Measurements from ENCODE around the gene UBR2. TPM values are rescaled to one million over a fixed set of nuclear protein-coding genes. Genes with fewer than 3 reads are reported as not detected.
"Not testable (repeated sequence)": the region's sequence is repeated elsewhere in the genome, so short reads cannot be mapped to it uniquely, and the experiment has no call there.

UBR2 gene
- polyA plus RNA-seq, 1 donor: 36.2 TPM

DNA sequence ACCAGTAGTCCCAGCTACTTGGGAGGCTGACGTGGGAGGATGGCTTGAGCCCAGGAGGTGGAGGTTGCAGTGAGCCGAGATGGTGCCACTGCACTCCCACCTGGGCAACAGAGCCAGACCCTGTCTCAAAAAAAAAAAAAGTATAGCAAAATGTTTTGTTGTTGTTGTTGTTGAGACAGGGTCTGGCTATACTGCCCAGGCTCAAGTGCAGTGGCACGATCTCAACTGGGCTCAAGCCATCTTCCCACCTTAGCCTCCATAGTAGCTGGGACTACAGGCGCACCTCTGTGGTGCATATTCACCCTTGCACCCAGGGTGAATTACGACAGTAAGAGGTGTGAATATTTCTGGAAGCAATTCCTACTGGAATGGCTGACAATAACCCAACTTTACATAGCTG, 11.4 kb upstream of the UBR2 start:
- no peak for DNase-seq

- no peak for DNase-seq
Measured at GRCh38 chr6:42555477-42556457, 8.1 kb upstream of the UBR2 start.

DNA sequence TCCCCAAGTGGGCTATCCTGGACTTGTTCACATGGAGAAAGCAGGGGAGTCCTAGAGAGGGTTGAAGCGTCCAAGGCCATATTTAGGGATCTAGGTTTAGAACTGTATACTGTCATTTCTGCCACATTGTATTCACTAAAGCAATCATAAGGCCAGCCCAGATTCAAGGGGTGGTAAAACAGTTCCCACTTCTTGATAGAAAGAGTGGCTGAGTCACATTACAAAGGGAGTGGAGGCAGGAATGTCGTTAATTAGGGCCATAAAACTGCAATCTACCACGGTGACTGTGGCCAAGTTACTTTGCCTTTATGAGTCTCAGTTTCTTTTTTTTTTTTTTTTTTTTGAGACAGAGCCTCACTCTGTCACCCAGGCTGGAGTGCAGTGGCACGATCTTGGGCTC, 7.4 kb upstream of the UBR2 start:
- DNase-seq: no peak

GRCh38 chr6:42559276-42559675, 4.6 kb upstream of the UBR2 start:
- DNase-seq: not testable (repeated sequence)

GRCh38 chr6:42561986-42562385, 1.8 kb upstream of the UBR2 start:
- DNase-seq: no peak

DNA sequence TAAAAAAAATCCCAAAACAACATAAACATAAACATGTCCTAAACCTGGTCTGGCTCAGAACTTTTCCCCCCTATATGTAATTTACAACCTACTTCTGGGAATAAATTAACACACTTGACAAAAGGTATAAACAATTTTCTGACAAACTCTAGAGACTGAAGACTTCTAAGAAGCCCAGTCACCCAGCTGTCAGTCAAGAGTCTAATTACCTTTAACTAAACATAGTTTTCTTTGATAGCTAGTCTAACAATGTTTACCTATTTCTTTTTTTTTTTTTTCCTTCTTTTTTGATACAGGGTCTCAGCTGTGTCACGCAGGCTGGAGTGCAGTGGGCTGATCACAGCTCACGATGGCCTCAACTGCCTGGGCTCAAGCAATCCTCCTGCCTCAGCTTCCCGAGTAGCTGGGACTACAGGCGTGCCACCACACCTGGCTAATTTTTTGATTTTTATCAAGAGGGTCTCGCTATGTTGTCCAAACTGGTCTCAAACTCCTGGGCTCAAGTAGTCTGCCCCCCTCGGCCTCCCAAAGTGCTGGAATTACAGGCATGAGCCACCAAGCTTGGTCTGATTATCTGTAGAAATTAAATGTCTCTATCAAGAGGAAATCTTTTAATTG, 932 bp upstream of the UBR2 start:
- DNase-seq: no peak

- no peak for DNase-seq
Measured at GRCh38 chr6:42564506-42564825, 637 bp downstream of the UBR2 start.

- DNase-seq: no peak
Measured at GRCh38 chr6:42565823-42566613, 2.2 kb downstream of the UBR2 start.

DNA sequence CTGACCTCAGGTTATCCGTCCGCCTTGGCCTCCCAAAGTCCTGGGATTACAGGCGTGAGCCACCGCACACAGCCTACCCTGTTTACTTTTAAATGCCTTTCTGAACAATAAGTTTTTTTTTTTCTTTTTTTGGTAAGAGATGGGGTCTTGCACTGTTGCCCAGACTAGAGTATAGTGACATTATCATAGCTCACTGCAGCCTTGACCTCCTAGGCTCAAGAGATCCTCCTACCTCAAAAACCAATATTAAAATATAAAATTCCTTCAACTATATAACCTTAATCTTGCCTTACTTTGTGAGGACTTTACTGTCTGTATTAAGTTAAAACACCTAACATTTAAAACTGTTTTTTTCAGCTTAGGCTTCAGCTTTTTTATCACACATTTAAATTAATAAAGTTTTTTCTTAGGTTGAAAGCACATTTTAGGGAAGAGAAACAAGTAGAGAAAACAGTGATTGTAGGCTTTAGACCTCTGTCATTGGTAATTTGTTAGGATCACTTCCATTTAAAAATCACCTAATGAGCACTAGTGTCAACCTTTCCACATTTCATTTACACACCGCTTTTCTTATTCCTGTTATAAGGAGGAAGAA, 2.9 kb downstream of the UBR2 start:
- DNase-seq: no peak

GRCh38 chr6:42567237-42567636, 3.4 kb downstream of the UBR2 start:
- DNase-seq: not testable (repeated sequence)

DNA sequence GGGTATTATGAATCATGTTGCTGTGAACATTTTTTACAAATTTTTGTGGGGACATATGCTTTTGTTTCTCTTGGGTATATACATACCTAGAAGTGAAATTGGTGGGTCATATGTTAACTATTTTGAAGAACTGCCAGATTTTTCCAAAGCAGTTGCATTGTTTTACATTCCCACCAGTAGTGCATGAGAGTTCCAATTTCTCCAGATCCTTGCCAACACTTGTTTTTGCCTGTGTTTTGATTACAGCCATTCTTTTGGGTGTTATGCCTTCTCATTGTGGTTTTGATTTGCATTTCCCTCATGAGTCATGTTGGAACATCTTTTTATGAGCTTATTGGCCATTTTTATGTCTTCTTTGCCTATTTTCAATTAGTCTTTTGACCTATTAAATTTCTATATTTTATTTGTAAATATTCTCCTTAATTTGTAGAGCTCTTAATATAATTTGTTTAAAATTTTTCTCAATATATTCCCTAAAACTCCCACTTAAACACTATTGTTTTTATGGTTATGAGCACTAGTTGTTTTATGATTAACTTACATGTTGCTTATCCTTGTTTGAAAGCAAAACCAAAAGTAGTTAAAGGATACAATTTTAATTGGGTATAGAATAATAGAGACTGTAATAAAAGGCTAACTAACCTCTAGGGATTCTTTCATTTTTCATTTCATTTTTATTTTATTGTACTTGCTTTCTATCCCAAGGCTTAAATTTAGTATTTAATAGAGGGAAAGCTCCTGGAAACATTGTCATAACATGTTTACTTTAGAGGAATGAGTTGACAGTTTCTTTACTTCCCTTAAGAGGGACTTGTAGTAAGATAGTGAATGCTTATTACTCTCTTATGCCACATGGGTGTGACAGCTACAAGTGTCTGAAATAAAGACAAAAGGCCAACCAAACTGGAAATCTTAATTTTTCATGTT, 5.5 kb downstream of the UBR2 start:
- no peak for DNase-seq

DNA sequence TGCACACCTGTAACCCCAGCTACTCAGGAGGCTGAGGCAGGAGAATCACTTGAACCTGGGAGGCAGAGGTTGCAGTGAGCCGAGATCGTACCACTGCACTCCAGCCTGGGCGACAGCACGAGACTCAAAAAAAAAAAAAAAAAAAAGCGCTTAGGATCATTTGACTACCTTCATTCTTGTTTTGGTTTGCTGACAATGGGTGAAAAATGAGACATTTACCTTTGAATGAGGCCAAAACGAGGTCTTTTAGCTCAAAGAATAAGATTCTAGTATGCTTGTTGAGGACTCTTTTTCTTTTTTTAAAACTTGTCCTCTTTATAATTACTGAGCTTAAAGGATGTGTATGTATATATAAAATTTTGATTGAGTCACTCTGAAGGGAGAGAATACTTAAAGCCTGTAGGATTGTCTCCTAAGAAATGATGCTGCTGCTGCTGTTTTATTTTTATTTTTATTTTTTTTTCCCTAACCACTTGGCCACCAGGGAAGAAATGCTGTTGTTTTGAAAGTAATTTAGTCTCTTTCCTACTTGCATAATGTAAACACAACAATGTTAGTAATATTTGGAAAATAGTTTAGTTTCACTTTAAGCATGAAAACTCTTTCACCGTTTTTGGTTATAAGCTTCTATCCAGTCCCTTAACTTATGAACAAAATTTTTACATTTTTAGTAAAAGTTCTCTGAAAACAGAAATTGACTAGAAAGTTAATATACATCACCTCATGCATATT, 7.9 kb downstream of the UBR2 start:
- no peak for DNase-seq

DNA sequence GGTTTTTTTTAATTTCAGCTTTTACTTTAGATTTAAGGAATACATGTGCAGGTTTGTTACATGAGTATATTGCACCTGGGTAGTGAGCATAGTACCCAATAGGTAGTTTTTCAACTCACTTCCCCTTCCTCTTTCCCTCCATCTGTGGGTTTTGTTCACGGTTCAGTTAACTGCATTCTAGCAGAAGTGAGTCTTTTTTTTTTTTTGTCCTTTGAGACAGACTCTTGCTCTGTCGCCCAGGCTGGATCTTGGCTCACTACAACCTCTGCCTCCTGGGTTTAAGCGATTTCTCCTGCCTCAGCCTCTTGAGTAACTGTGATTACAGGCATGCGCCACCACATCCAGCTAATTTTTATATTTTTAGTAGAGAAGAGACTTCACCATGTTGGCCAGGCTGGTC, 8.7 kb downstream of the UBR2 start:
- no peak for DNase-seq

DNA sequence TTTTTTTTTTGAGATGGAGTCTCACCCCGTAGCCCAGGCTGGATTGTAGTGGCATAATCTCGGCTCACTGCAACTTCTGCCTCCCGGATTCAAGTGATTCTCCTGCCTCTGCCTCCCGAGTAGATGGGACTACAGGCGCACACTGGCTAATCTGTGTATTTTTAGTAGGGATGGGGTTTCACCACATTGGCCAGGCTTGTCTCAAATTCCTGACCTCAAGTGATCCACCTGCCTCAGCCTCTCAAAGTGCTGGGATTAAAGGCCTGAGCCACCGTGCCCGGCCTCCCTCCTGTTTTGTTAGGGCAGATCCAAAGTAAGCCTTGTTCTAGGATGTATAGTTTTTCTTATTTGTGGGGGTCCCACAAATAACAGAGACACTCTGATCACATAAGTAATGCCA, 12.7 kb downstream of the UBR2 start:
- not testable (repeated sequence) for DNase-seq

DNA sequence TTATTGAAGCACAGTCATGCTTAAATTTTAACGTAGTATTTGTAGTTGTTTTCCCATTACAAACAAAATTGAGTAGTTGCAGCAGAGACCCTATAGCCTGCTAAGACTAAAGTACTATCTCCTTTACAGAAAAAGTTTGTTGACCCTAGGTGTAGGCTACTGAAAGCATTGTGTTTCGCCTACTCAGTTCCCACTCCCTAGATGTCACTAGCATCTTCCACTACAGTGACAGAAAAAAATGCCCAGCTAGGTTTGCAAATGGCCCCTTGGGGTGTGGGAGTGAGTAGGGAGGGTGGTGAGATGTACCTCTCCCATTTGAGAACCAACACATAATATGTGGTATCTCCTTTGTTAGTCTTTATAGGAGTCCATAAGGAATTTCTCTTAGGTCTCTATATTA, 34.5 kb downstream of the UBR2 start:
- no peak for DNase-seq

DNA sequence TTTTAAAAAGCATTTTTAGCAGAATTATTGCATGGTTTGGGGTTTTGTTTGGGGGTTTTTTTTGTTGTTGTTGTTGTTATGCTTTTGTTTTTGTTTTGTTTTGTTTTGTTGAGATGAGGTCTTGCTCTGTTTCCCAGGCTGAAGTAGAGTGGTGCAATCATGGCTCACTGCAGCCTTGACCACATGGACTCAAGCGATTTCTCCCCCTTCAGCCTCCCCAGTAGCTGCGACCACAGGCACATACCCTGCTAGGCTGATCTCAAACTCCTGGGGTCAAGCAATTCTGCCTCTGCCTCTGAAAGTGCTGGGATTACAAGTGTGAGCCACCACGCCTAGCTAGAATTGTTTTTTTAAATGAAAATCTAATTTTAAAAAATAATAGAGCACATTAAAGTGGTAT, 35.7 kb downstream of the UBR2 start:
- no peak for DNase-seq

- DNase-seq: no peak
Measured at GRCh38 chr6:42604150-42604549, 40.3 kb downstream of the UBR2 start.

GRCh38 chr6:42604699-42605098, 40.9 kb downstream of the UBR2 start:
- not testable (repeated sequence) for DNase-seq

GRCh38 chr6:42610416-42610815, 46.6 kb downstream of the UBR2 start:
- no peak for DNase-seq

DNA sequence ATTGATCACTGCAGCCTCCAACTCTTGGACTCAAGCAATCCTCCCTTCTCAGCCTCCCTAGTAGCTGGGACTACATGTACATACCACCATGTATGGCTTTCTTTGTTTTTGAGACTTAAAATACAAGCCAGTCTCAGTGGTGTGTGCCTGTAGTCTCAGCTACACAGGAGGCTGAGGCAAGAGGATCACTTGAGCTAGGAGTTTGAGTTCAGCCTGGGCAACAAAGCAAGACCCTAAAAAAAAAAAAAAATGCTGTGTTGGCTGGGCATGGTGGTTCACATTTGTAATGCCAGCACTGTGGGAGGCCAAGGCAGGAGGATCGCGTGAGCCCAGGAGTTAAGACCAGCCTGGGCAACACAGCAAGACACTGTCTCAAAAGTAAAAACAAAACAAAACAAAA, 51.7 kb downstream of the UBR2 start:
- DNase-seq: no peak

GRCh38 chr6:42616716-42617115, 52.9 kb downstream of the UBR2 start:
- DNase-seq: no peak
